SW480 (cell line): ENCODE results near the gene ESCO1.
A peak's percentile ranks its signal among the peaks of the same experiment; 100 is the strongest.
"Not testable (repeated sequence)": the region's sequence is repeated elsewhere in the genome, so short reads cannot be mapped to it uniquely, and the experiment has no call there.

Source experiments
- DNase-seq: peaks from one replicate; pipeline ENCODE4 v3.0.0-alpha.2; 2016; ENCODE audit warnings: low spot score

The ESCO1 gene

DNA sequence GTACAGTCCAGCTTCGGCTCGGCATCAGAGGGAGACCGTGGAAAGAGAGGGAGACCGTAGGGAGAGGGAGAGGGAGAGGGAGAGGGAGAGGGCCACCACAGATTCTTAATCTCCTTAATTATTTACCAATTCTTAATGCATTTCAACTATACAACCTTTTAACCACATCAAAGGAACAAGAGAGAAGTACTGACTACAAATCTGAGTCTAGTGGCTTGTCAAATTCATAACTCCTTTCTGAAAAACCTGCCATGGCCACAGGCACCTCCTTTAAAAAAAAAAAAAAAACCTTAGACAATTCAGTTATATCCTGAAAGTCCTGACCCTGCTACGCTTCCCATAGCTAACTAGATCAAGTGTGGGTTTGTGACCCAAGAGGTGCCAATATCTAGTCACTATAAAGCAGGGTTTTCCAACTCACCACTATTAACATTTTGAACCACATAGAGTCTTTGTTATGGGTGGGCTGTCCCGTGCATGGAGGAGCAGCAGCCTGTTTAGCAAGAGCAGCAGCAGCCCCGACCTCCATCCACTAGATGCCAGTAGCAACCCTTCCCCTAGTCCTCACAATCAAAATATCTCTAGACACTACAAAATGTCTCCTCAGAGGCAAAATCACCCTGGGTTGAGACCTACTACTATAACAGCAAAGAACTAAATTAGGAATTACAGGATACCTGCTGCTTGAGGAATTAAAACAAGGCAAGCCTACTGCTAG lies 6.8 kb downstream of the ESCO1 start:
- peak; percentile 37 for DNase-seq

DNA sequence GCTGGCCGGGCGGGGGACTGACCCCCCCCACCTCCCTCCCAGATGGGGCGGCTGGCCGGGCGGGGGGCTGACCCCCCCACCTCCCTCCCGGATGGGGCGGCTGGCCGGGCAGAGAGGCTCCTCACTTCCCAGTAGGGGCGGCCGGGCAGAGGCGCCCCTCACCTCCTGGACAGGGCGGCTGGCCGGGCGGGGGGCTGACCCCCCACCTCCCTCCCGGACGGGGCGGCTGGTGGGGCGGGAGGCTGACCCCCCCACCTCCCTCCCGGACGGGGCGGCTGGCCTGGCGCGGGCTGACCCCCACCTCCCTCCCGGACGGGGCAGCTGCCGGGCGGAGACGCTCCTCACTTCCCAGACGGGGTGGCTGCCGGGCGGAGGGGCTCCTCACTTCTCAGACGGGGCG lies 8.1 kb downstream of the ESCO1 start:
- not testable (repeated sequence) for DNase-seq

DNA sequence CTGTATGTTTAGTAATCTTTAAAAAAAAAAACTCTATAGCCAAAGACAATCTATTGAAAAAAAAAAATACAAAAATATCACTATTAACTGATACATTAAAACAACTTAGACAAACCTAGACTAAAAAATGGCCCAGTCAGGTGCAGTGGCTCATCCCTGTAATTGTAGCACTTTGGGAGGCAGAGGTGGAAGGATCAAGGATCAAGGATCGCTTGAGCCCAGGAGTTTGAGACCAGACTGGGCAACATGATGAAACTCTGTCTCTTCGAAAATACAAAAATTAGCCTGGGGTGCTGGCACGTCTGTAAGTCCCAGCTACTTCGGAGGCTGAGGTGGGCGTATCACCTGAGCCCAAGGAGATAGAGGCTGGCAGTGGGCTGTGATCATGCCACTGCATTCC lies 16.1 kb downstream of the ESCO1 start:
- no peak for DNase-seq

DNA sequence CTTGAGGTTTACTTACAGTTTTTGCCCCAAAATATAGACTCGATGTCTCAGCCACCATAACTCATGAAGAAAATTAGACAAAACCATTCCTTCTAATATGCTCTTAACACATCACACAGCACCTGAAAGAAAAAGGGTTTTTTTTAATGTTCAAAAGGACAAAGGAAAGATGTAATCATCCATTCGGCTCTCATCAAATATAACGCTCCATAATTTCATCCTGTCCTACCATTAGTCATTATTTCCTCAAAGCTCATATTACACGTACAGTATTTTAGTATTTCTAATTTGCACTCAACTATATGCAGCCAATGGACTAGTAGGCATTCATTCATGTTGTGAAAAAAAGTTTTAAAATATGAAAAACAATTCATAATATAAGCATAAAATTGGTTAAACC lies 24.8 kb downstream of the ESCO1 start:
- no peak for DNase-seq

DNA sequence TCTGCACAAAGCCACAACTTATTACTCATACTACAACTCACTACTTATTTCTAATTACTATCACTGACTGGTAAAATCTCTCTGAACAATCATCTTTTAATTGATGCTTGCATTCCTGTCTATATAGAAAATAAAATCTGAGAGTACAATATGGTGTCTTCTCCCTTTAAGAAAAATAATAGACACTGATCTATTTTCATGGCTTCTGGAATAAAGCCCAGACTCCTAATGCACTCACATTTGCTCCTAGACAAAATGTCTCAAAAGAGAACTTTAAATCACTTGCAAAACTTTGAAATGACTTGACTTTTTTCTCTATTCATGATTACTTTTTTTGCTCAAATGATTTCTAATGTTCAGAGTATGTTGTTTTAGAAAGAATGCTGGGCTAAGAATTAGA lies 28.7 kb downstream of the ESCO1 start:
- DNase-seq: no peak

DNA sequence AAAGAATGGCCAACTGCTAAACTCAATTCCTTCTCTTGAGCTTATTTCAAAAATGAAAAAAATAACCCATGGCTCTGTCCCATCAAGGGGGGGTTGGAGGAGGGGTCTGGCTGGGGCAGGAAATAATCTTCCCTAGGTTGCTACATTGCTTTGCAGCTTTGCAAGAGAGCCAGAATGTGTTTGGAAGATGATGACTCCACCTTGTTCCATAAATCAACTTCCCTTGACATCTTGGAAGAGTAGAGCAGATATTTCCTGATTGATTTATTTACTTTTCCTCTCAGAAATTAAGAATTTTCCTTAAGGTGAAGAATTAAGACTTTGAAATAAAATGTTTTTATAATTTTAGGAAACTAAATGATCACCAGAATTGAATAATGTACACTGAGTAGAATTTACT lies 41.3 kb downstream of the ESCO1 start:
- DNase-seq: no peak

DNA sequence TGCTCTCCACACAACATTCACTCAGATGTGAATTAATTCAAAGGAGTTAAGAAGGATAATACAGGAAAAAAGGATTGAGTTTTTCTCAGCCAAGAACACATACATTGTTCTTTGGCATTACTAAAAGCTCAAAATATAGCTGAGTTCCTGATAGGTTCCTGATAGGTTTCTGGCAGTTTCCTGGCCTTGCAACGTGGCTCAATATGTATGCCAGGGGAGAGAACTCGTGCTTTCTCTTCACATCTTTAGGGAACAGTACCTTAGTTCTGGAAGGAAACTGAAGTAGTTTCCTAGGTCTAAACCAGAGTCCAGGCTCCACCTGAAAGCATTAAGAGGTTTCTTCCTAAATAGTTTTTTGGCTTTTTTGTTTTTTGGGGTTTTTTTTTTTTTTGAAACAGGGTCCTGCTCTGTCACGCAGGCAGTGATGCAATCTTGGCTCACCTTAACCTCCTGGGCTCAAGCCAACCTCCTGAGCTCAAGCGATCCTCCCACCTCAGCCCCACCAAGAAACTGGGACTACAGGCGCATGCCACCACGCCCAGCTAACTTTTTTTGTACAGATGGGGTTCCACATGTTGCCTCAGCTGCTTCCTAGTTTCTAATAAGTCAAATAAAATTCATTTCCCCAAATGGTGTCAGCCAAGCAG lies 42.8 kb downstream of the ESCO1 start:
- DNase-seq: no peak

DNA sequence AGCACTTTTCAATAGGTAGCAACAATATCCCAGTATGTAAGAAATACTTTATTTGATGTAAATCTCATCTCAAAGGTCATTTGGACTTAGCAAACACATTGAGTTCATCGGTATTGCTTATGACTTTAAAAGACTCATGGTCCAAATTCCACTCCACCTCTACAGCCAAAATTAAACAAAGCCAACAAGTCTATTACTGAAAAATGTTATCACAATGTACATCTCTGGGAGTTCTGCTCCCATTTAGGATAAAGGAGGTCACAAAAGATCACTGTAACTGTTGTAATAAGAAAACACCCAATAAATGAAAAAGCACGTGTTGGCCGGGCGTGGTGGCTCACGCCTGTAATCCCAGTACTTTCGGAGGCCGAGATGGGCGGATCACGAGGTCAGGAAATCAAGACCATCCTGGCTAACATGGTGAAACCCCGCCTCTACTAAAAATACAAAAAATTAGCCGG lies 50.0 kb downstream of the ESCO1 start:
- no peak for DNase-seq

DNA sequence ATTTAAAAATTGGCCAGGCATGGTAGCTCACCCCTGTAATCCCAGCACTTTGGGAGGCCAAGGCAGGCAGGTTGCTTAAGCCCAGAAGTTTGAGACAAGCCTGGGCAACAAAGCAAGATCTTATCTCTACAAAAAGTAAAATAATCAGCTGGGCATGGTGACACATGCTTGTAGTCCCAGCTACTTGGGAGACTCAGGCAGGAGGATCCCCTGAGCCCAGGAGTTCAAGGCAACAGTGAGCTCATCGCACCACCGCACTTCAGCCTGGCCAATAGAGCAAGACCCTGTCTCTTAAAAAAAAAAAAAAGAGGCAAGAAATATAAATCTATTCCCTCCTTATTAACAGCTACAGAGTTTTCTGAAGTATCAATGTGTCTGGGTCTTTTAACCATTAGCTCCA lies 51.9 kb downstream of the ESCO1 start:
- DNase-seq: no peak

DNA sequence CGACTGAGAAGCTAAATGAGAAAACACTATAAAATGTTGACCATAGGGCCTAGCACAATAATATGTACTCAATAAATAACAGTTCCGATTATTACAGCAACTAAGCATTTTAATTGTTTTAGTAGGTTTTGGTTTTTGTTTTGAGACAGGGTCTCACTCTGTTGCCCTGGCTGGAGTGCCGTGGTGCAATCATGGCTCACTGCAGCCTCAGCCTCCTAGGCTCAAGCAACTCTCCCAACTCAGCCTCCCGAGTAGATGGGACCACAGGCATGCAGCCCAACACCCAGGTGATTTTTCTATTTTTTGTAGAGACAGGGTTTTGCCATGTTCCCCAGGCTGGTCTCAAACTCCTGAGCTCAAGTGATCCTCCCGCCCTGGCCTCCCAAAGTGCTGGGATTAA lies 54.1 kb downstream of the ESCO1 start:
- no peak for DNase-seq

DNA sequence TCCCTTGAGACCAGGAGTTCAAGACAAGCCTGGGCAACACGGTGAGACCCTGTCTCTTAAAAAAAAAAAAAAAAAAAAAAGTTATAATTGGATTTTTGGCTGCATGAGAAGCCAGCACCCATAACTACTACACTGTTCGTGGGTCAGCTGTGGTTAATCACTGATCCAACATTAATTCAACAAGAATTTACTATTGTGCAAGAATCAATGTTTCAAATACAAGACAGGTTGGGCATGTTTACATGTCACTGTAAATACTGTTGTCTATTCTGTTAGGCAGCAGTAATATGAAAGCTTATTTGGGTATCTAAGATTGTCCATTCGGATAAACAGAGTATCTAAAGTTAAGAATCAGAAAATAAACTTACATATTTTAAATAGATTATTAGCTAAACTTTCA lies 62.3 kb downstream of the ESCO1 start:
- no peak for DNase-seq

DNA sequence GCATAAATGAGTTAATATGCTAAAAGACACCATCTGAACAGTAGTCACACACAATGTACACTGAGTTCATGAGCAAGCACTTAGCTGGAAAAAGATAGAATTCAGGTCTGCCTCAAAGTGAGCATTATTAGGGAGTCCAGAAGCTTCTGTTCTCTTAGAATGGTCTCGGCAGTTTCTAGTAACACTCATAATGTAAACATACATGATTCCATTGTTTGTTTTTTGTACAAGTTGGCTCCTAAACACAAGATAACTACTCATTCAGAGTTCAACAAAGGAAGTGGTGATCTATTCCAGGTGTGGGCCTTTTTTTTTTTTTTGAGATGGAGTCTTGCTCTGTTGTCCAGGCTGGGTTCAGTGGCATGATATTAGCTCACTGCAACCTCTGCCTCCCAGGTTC lies 66.2 kb downstream of the ESCO1 start:
- no peak for DNase-seq

DNA sequence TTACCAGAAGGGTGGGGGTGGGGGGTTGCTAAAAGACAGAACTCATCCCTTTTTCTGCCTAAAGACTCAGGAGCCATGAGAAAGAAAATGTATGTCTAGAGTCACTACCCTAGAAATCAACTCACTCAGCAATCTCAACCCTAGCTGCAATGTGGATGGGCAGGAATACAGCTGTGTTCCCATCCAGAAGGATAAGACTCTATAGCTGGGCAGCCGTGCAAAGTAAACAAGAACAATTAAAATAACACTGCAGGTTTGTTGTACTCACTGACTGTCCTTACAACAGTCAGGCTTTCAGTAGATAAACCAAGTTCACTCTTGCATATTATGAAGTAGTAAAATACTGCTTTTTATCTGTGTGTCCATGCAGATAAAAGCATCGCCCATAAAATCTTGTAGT lies 74.0 kb downstream of the ESCO1 start:
- DNase-seq: no peak

DNA sequence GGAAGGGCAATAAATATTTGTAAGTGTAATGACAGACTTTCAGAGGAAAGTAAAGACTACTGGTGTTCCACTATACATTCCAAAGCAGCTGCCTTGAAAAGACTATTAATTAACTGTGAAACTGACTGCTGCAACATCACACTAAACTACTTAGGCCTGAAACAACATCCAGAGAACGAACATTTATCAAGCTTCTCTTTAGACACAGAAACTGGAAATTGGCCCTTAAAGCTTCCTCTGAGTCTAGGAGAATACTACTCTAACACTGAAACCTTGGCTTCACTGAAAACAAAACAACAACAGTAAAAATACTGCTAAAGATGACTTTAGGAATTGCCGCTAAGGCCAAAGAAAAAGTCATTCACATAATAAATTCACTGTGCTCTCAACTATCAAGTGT lies 74.6 kb downstream of the ESCO1 start:
- no peak for DNase-seq

DNA sequence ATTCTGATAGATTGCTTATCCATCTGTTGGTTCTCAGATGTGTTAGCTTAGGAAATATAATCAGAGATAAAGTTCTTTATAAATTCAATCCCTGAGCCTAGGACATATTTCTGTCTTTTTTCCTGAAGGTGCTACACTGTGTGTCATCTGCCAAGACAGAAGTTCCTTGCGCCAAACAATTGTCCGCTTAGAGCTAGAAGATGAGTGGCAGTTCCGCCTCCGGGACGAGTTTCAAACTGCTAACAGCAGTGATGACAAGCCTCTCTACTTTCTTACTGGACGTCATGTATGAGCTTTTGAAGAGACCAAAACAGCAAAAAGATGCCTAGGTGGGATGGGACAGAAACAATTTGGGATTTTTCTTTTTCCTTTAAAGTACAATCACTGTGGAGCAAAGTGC lies 78.0 kb downstream of the ESCO1 start:
- DNase-seq: no peak

DNA sequence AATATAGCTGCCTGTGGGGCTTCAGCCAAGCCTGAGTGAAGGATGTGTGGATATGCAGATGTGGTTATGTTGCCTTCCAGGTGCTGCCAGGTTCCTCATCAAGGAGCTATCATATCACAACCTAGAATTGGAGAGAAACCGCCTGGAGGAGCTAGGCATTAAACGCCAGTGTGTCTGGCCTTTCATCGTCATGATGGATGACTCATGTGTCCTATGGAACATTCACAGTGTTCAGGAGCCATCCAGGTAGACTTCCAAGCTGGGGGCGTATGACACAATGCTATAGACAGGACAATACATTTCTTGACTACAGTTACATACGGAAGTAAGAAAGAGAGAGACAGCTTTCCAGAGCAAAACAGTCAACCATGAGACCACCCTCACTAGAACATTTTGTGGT lies 86.8 kb downstream of the ESCO1 start:
- no peak for DNase-seq

DNA sequence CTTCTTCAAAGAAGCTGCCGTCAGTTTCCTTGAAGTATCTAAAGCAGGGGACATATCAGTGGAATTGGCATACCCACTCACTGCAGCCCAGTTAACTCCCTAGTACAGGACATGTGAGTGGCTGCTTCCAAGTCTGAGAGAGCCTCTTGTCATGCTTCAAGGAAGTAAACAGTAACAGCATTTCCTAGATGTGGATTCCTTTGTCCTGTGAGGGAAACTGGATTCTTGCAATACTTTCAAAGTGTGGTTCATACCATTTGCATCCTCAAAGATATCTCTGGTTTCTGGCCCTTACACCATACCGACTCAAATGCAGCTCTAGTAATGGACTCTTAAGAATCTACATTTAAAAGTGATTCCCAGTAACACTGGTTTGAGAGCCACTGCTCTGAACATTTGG lies 87.2 kb downstream of the ESCO1 start:
- no peak for DNase-seq

DNA sequence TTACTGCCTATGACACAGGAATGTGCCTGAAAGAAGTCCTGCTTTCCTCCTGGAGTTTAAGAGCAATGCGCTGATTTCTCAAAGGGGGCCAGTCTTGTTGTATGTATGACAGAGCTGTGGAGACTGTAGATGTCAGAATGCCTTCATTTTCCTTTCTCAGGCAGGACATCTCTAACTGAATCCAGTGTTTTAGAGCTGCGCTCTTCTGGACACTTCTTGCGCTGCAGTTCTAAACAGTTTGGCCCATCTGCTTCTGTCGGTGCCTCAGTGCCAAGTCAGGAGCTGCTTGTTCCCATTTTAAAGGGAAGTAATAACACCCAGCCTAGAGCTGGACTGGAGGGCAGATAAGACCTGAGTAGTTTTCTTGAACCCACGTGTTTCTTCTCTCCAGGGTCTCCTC lies 91.4 kb downstream of the ESCO1 start:
- no peak for DNase-seq

DNA sequence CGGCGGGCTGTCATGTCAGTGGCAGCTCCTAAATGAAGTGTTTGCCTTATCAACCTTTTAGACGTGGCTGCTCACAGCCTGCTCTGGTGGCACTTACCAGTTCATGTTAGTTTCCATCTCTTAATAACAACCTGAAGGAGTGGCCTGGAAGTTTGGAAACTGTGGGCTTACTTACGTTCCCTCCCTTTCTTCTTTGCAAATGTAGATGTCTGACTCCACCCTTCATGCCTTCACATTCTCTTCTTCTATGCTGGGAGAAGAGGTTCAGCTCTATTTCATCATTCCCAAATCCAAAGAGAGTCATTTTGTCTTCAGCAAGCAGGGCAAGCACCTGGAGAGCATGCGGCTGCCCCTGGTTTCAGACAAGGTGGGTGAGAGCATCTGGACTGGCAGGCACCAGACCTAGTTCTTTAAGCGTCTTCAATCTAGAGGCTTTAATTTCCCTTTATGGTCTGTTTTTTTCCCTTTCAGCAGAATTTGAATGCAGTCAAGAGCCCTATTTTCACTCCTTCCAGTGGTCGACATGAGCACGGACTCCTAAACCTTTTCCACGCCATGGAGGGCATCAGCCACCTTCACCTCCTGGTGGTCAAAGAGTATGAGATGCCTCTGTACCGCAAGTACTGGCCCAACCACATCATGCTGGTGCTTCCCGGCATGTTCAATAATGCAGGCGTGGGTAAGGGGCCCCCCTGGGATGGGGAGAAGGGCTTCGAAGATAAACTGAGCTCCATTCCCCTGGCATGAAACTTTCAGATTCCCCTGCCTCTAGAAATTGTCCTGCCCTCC lies 92.4 kb downstream of the ESCO1 start:
- DNase-seq: no peak

DNA sequence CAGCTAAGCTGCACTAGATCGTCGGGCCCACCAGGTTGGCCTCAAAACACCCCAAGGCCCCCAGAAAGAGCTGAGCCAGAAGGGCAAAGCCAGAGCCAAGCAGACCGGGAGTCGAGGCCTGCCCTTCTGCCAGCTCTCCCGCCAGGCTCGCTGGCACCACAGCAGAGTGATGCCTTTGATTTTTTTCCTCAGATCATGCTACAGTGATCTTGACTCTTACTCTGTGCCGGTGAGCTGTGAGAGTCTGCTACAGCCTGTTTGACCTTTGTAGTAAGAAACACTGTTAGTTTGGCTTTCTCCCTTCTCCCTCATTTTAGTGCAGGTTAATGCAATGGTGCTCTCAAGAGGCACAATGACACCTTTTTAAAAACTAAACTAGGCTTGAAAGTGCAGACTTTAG lies 97.8 kb downstream of the ESCO1 start:
- no peak for DNase-seq

DNA sequence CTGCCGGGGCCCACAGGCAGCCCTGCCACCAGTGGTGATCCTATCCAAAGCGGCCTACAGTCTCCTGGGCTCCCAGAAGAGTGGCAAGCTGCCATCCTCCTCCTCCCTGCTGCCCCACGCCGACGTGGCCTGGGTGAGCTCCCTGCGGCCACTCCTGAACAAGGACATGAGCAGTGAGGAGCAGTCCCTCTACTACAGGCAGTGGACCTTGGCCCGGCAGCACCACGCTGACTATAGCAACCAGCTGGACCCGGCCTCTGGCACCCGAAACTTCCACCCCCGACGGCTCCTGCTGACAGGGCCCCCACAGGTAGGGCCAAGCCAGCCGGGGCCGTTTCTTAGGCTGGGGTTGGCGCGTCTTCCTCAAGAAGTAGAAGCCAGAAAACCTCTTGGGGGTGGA lies 100.5 kb downstream of the ESCO1 start:
- DNase-seq: no peak

DNA sequence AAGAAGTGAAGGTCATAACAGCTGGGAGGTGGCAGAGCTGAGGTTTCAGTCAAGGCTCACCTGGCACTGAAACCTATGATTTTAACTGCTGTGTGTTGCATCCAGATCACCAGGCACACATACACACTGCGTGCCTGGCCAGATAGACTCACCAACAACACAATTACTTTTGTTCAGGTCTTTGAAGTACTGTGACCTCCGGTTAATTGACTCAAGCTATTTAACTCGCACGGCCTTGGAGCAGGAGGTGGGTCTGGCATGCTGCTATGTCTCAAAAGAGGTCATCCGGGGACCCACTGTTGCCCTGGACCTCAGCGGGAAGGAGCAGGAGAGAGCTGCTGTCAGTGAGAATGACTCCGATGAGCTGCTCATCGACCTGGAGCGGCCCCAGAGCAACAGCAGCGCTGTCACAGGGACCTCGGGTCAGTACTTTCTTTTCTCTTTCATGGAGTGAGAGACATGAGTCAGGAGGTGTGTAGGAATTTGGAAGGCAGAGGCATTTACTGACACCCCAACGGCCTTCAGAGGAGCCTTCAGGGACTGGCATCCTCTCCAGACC lies 104.1 kb downstream of the ESCO1 start:
- no peak for DNase-seq

DNA sequence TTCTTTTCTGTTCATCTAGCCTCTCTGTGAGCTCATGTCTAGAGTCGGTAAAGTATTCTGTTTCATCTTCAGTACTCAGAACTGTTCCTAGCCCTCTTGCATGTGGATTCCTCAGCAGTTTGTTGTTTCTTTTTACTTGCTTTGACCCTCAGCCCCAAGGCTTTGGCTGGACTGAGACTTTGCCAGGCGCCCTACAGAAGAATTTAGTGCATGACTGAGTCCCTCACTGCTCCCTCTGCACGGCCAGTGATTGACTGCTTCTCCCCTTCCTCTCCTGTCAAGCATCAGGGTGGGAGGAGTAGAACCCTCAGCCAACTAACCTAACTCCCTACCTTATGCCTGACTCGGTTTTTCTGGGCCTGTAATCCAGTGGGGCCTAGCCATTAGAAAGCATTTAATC lies 109.8 kb downstream of the ESCO1 start:
- no peak for DNase-seq
